ENCODE measurements around the gene FCHSD2. TPM values are rescaled to one million over a fixed set of nuclear protein-coding genes. Genes with fewer than 3 reads are reported as not detected.

Gene FCHSD2
- total RNA-seq, 6 donors from 2014 or later, result 22.5 to 55.6 (median 42.7) TPM

DNA sequence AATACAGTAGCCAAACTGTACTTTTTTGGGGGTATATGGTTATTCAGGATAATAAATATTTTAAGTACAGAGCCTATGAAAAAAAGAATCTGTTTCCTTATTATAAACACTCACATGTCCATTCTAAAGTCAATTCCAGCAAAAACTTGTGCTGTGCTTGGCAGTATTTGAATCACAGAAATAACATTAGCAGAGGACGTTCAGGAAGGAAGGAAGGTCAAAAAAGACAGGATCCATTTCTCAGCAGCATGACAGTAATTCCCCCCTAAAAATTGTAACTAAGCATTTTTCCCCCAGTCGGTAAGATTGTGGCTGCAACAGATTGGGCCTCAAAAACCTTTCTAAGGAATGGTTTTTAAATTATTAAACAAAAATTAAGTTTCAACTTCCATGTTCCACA lies 203.1 kb downstream of the FCHSD2 start:
- peak overlapping the region in 1 of 4 donors; percentile 22 for H3K27ac ChIP-seq
- H3K36me3 ChIP-seq, result no peaks in the 10 kb centered on the region
- H3K27me3 ChIP-seq, result no peaks in the 10 kb centered on the region
- DNase-seq (no peak), ATAC-seq (ENCODE audit: low FRiP score in 2 of 2) (no peak)
- WGBS, 2 donors, result 48 to 64% methylated on average over 2 of the region's 2 CpGs
- H3K4me1 ChIP-seq, result peaks cover 0 to 22% (median 10%) of the 10 kb centered on the region in 4 donors
- TF ChIP-seq EP300 (IDR thresholded peaks at IDR 0.05) (no peak), POLR2A (IDR thresholded peaks at IDR 0.05) (no peak), POLR2AphosphoS5 (IDR thresholded peaks at IDR 0.05) (no peak)
- TF ChIP-seq, protein P1, sequence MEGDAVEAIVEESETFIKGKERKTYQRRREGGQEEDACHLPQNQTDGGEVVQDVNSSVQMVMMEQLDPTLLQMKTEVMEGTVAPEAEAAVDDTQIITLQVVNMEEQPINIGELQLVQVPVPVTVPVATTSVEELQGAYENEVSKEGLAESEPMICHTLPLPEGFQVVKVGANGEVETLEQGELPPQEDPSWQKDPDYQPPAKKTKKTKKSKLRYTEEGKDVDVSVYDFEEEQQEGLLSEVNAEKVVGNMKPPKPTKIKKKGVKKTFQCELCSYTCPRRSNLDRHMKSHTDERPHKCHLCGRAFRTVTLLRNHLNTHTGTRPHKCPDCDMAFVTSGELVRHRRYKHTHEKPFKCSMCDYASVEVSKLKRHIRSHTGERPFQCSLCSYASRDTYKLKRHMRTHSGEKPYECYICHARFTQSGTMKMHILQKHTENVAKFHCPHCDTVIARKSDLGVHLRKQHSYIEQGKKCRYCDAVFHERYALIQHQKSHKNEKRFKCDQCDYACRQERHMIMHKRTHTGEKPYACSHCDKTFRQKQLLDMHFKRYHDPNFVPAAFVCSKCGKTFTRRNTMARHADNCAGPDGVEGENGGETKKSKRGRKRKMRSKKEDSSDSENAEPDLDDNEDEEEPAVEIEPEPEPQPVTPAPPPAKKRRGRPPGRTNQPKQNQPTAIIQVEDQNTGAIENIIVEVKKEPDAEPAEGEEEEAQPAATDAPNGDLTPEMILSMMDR (IDR thresholded peaks at IDR 0.05), result no peak
- H3K9me3 ChIP-seq, result no peaks in the 10 kb centered on the region
- no peak overlapping the region for H3K4me3 ChIP-seq

GRCh38 chr11:72937439-72937838 lies 204.7 kb downstream of the FCHSD2 start:
- no peaks in the 10 kb centered on the region for H3K36me3 ChIP-seq
- peaks cover 0 to 22% (median 10%) of the 10 kb centered on the region in 4 donors for H3K4me1 ChIP-seq
- no peak overlapping the region for H3K4me3 ChIP-seq
- no peaks in the 10 kb centered on the region for H3K27me3 ChIP-seq
- DNase-seq, result no peak
- H3K27ac ChIP-seq, result no peak overlapping the region
- TF ChIP-seq EP300 (IDR thresholded peaks at IDR 0.05) (no peak), POLR2AphosphoS5 (IDR thresholded peaks at IDR 0.05) (no peak), POLR2A (IDR thresholded peaks at IDR 0.05) (no peak)
- TF ChIP-seq, protein P1 (IDR thresholded peaks at IDR 0.05), result no peak
- 80 to 83% methylated on average over 4 of the region's 4 CpGs for WGBS, 2 donors
- H3K9me3 ChIP-seq, result no peaks in the 10 kb centered on the region
- ATAC-seq (ENCODE audit: low FRiP score in 2 of 2), result no peak

DNA sequence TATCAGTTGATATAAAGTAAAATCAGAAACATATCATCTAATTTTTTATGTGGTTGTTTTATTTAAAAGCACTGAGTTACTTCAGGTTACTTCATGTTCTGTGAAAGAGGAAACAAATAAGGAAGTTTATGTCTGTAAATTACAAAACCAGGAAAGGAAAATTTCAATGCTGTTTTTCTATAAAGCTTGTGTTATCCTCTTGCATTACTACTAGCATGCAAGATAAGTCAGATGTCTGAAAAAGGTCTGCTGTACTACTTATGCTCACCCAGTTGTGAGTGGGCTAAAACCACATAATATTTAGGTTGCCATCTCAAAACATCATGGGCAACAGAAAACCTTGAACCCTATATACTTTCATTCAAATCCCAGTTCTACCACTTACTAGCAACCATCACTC lies 206.4 kb downstream of the FCHSD2 start:
- Histone ChIP-seq H3K36me3 (no peaks in the 10 kb centered on the region), H3K27ac (peak overlapping the region in 3 of 4 donors; percentile 23 to 70 (median 51)), H3K27me3 (no peaks in the 10 kb centered on the region), H3K9me3 (no peaks in the 10 kb centered on the region), H3K4me1 (peaks cover 0 to 22% (median 10%) of the 10 kb centered on the region in 4 donors), H3K4me3 (no peak overlapping the region)
- no peak for ATAC-seq (ENCODE audit: low FRiP score in 2 of 2)
- TF ChIP-seq, protein P1 (IDR thresholded peaks at IDR 0.05), result no peak
- no peak for DNase-seq

- TF ChIP-seq POLR2AphosphoS5 (IDR thresholded peaks at IDR 0.05) (no peak), POLR2A (IDR thresholded peaks at IDR 0.05) (no peak), EP300 (IDR thresholded peaks at IDR 0.05) (no peak)
- TF ChIP-seq, protein P1 (IDR thresholded peaks at IDR 0.05), result no peak
- H3K27ac ChIP-seq, result peak overlapping the region in 1 of 4 donors; percentile 13
- 93 to 97% methylated on average over 1 of the region's 1 CpG for WGBS, 2 donors
- no peaks in the 10 kb centered on the region for H3K27me3 ChIP-seq
- H3K36me3 ChIP-seq, result no peaks in the 10 kb centered on the region
- H3K9me3 ChIP-seq, result no peaks in the 10 kb centered on the region
- DNase-seq (no peak), ATAC-seq (ENCODE audit: low FRiP score in 2 of 2) (peak in 1 of 2 donors; percentile 24)
- peaks cover 0 to 12% (median 11%) of the 10 kb centered on the region in 4 donors for H3K4me1 ChIP-seq
- H3K4me3 ChIP-seq, result no peak overlapping the region
These were observed 210.0 kb downstream of the FCHSD2 start for GRCh38 chr11:72932132-72932570.

GRCh38 chr11:72930008-72930407 lies 212.1 kb downstream of the FCHSD2 start:
- no peaks in the 10 kb centered on the region for H3K9me3 ChIP-seq
- ATAC-seq (ENCODE audit: low FRiP score in 2 of 2), result no peak
- no peak overlapping the region for H3K4me3 ChIP-seq
- TF ChIP-seq EP300 (IDR thresholded peaks at IDR 0.05) (no peak), POLR2AphosphoS5 (IDR thresholded peaks at IDR 0.05) (no peak), POLR2A (IDR thresholded peaks at IDR 0.05) (no peak)
- TF ChIP-seq, protein P1 (IDR thresholded peaks at IDR 0.05), result no peak
- no peaks in the 10 kb centered on the region for H3K36me3 ChIP-seq
- WGBS, 2 donors, result 64 to 73% methylated on average over 2 of the region's 2 CpGs
- H3K27ac ChIP-seq, result no peak overlapping the region
- H3K4me1 ChIP-seq, result peaks cover under 1 to 7% (median 4%) of the 10 kb centered on the region in 4 donors
- no peaks in the 10 kb centered on the region for H3K27me3 ChIP-seq
- no peak for DNase-seq

All from upper lobe of left lung (tissue), 6 donors.